ENCODE results near the gene GNAL.

DNA sequence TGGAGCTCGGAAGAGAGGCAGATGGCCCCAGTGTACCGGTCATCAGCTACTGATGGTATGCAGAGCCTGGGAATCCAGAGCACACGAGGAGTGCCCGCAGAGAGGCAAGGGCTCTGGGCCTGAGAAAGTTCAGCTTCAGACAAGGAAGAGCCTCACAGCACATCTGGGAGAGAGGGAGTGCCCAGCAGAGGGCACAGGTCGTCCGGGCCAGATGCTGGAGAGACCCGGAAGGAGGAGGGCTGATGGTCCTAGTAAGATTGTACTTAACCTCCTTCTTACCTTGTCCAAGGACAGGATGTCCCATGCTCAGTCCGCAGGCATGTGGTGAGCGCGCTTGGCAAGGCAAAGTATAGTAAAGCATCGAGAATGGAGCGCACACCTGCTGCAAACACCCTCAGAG lies 137.8 kb downstream of the GNAL start:
- TF ChIP-seq, protein P1, sequence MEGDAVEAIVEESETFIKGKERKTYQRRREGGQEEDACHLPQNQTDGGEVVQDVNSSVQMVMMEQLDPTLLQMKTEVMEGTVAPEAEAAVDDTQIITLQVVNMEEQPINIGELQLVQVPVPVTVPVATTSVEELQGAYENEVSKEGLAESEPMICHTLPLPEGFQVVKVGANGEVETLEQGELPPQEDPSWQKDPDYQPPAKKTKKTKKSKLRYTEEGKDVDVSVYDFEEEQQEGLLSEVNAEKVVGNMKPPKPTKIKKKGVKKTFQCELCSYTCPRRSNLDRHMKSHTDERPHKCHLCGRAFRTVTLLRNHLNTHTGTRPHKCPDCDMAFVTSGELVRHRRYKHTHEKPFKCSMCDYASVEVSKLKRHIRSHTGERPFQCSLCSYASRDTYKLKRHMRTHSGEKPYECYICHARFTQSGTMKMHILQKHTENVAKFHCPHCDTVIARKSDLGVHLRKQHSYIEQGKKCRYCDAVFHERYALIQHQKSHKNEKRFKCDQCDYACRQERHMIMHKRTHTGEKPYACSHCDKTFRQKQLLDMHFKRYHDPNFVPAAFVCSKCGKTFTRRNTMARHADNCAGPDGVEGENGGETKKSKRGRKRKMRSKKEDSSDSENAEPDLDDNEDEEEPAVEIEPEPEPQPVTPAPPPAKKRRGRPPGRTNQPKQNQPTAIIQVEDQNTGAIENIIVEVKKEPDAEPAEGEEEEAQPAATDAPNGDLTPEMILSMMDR (IDR thresholded peaks at IDR 0.05), result no peak
- no peak for TF ChIP-seq POLR2A (IDR thresholded peaks at IDR 0.05)

Data from heart left ventricle (tissue), 13 donors.